GM10847 (cell line): ENCODE measurements around the gene BRCA2.

ENCODE experiments used
- POLR2A ChIP-seq: IDR thresholded peaks from 2 replicates; pipeline ENCODE4 v1.6.1; 2011; ENCODE audit not compliant: insufficient read length; ENCODE audit errors: extremely low read depth

Gene BRCA2

GRCh38 chr13:32407854-32408253, 92.5 kb downstream of the BRCA2 start:
- no peak for TF ChIP-seq POLR2A

- TF ChIP-seq POLR2A = no peak
These were observed 93.1 kb downstream of the BRCA2 start for GRCh38 chr13:32408296-32409000.

- TF ChIP-seq POLR2A = no peak
These were observed 93.6 kb downstream of the BRCA2 start for GRCh38 chr13:32409001-32409313.

- TF ChIP-seq POLR2A = no peak
These were observed 94.5 kb downstream of the BRCA2 start for GRCh38 chr13:32409561-32410421.

- no peak for TF ChIP-seq POLR2A
These were observed 98.0 kb downstream of the BRCA2 start for GRCh38 chr13:32413284-32413683.

GRCh38 chr13:32414580-32414979, 99.3 kb downstream of the BRCA2 start:
- TF ChIP-seq POLR2A = no peak

GRCh38 chr13:32415019-32415418, 99.7 kb downstream of the BRCA2 start:
- no peak for TF ChIP-seq POLR2A

GRCh38 chr13:32417995-32418394, 102.7 kb downstream of the BRCA2 start:
- no peak for TF ChIP-seq POLR2A

- no peak for TF ChIP-seq POLR2A
These were observed 104.6 kb downstream of the BRCA2 start for GRCh38 chr13:32419862-32420261.

- TF ChIP-seq POLR2A = no peak
These were observed 108.3 kb downstream of the BRCA2 start for GRCh38 chr13:32423592-32423991.

GRCh38 chr13:32425158-32425557, 109.8 kb downstream of the BRCA2 start:
- no peak for TF ChIP-seq POLR2A

- TF ChIP-seq POLR2A = no peak
These were observed 111.1 kb downstream of the BRCA2 start for GRCh38 chr13:32426191-32426989.

GRCh38 chr13:32426990-32427851, 111.9 kb downstream of the BRCA2 start:
- peak; percentile 11 for TF ChIP-seq POLR2A

GRCh38 chr13:32427852-32428580, 112.7 kb downstream of the BRCA2 start, which contains the start of gene N4BP2L1:
N4BP2L1 (minus strand) TSS chr13:32428130; CDS start chr13:32428082, 48 bp downstream.
- TF ChIP-seq POLR2A = peak; percentile 69
